Glutamatergic neuron (in vitro differentiated cells): Measurements from ENCODE around the gene EHD3. TPM values are rescaled to one million over a fixed set of nuclear protein-coding genes. Genes with fewer than 3 reads are reported as not detected.

Experiments used
- DNase-seq: peaks from one replicate; pipeline ENCODE4 v3.0.0; 2022
- H3K27ac Mint-ChIP-seq: one replicate; pipeline ENCODE4 v1.8.0; 2020; ENCODE audit warnings: mild to moderate bottlenecking, mixed read lengths, inconsistent platforms; ENCODE audit not compliant: unreplicated experiment
- H3K27me3 Mint-ChIP-seq: one replicate; pipeline ENCODE4 v1.8.0; 2020; ENCODE audit warnings: mild to moderate bottlenecking, moderate library complexity, mixed read lengths, inconsistent platforms; ENCODE audit not compliant: unreplicated experiment
- H3K36me3 Mint-ChIP-seq: one replicate; pipeline ENCODE4 v1.8.0; 2020; ENCODE audit warnings: mild to moderate bottlenecking, mixed read lengths, inconsistent platforms; ENCODE audit not compliant: unreplicated experiment
- H3K4me1 Mint-ChIP-seq: one replicate; pipeline ENCODE4 v1.8.0; 2020; ENCODE audit warnings: mild to moderate bottlenecking, low read depth, mixed read lengths, inconsistent platforms; ENCODE audit not compliant: unreplicated experiment
- H3K4me3 Mint-ChIP-seq: one replicate; pipeline ENCODE4 v1.8.0; 2020; ENCODE audit warnings: mild to moderate bottlenecking, mixed read lengths, inconsistent platforms; ENCODE audit not compliant: unreplicated experiment
- H3K9me3 Mint-ChIP-seq: one replicate; pipeline ENCODE4 v1.8.0; 2020; ENCODE audit warnings: mild to moderate bottlenecking, moderate library complexity, mixed read lengths, inconsistent platforms; ENCODE audit not compliant: unreplicated experiment
- total RNA-seq: library from RNA; stranded (reverse); fragmentation: NEBNext Ultra II Directional; extraction: Animal tissue kit (Norgen Biotek cat#: 25700); gene quantifications from one replicate; pipeline ENCODE4 v1.2.1, GENCODE V29; 2021; ENCODE audit not compliant: unreplicated experiment
- TF ChIP-seq, protein P1 (sequence below): fragments of 200-600 bp; sonication (generic); IDR thresholded peaks from one replicate; pipeline ENCODE4 v1.5.0; 2021; ENCODE audit not compliant: partially characterized antibody, unreplicated experiment

Gene EHD3
- total RNA-seq, 1 donor from 2014 or later: 11.5 TPM

DNA sequence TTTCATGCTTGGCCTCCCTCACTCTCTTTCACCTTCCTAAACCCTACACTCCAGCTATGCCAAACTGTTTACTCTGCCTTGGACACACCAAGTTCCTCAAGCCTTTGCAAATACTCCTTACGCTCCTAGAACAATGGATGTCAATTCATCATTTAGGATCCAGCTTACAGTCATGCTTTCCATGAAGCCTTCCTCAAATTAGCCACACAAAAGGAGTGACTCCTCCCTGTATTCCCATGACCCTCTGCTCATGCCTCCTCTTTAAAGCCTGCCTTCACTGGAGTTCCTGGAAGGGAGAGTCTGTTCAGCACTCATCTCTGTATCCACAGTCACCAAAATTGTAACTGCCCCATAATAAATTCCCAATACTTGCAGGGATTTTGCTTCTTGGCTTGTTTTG lies 721 bp upstream of the EHD3 start:
- H3K9me3 Mint-ChIP-seq: peaks cover 3% of the 10 kb centered on the region

DNA sequence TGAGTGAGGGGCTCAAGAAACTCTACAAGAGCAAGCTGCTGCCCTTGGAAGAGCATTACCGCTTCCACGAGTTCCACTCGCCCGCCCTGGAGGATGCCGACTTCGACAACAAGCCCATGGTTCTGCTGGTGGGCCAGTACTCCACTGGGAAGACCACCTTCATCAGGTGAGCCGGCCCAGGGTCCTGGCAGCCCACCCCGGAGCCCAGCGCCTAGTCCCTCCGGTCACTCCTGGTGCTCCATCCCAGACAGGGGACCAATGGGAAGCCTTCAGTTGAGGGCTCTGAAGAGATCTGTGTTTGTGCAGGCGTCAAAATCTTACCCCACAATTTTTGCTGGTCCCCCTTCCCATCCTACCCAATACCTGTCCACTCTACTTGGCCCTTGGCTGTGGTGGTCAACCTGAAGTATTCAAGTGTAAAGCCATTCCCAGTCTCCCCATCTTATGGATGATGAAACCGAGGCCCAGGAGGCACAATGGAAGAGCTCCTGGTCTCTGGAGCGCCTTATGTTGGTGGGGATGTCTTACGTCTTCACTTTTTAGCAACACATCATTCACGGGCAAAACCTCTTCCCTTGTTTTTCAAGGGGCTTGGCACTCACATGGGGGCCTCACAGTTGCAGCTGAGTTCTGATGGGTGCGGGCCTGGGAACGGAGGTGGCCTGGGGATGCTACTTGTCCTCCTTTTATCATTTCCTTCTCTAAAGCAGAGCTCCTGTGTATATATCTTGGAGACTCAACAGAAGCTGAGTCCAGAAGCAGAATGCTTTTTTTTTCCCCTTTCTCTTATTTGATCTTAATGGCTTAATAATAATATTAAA lies 941 bp downstream of the EHD3 start:
- Mint-ChIP-seq H3K4me3 (peak overlapping the region; percentile 82), H3K4me1 (peaks cover 12% of the 10 kb centered on the region), H3K9me3 (peaks cover 4% of the 10 kb centered on the region), H3K36me3 (no peaks in the 10 kb centered on the region), H3K27me3 (no peaks in the 10 kb centered on the region), H3K27ac (peak overlapping the region; percentile 22)
- TF ChIP-seq, protein P1, sequence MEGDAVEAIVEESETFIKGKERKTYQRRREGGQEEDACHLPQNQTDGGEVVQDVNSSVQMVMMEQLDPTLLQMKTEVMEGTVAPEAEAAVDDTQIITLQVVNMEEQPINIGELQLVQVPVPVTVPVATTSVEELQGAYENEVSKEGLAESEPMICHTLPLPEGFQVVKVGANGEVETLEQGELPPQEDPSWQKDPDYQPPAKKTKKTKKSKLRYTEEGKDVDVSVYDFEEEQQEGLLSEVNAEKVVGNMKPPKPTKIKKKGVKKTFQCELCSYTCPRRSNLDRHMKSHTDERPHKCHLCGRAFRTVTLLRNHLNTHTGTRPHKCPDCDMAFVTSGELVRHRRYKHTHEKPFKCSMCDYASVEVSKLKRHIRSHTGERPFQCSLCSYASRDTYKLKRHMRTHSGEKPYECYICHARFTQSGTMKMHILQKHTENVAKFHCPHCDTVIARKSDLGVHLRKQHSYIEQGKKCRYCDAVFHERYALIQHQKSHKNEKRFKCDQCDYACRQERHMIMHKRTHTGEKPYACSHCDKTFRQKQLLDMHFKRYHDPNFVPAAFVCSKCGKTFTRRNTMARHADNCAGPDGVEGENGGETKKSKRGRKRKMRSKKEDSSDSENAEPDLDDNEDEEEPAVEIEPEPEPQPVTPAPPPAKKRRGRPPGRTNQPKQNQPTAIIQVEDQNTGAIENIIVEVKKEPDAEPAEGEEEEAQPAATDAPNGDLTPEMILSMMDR: no peak
- DNase-seq: no peak

More for the DNA sequence above, 721 bp upstream of the EHD3 start:
- Mint-ChIP-seq H3K27me3 (no peaks in the 10 kb centered on the region), H3K4me3 (no peak overlapping the region), H3K36me3 (no peaks in the 10 kb centered on the region), H3K4me1 (peaks cover 12% of the 10 kb centered on the region), H3K27ac (no peak overlapping the region)
- TF ChIP-seq, protein P1: no peak
- DNase-seq: no peak

DNA sequence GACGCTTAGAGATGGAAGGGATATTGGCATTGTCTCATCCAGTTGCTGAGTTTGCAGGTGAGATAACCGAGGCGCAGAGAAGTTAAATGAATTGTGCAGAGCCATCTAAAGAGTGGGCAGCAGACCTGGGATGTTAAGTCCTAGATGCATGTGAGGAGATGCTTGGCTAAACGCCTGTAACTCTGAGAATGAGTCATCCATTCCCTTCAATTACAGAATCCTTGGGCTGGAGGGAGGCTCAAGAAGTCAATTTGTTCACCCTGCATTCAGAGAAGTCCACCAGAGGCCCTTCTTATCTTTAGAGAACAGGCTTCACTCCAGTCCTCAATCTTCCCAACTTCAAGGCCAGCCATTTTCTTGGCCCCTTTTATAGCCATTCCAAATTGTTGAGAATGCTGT lies 1.6 kb downstream of the EHD3 start:
- no peak for DNase-seq
- TF ChIP-seq, protein P1: no peak

DNA sequence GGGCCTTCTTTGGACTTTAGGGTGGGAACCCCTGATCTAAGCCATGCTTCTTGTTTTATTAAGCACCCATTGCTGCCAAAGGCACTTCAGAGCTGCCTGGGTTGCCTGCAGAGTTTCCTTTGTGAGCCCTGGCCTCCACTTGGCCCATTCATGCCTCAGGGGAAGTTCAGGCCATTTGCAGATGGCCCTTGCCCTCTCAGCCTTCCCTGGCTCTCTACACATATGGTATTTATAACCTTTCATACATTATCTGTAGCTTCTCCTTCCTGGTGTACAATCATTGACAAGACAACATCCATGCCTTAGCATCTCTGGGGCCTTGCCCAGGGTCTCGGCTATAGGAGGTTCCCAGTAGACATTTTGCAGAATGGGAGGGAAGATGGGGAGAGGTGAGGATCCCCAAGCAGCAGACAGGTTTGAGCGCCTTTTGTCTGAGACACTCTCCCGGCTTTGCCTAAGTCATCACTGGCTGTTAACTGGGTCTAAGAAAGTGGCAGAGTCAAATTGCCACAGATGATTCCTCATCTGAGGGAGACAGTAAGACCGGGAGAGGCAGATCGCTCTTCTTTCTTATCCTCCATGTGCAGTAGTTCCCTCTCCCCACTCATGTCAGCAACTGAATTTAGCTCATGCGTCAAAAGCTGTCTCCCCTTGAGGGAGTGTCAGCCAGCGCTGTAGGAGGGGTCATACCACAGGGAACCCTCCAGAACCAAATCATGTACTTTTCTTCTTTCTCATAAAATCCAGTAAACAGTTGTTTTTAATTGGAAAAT lies 2.7 kb downstream of the EHD3 start:
- peaks cover 4% of the 10 kb centered on the region for H3K9me3 Mint-ChIP-seq
- H3K4me3 Mint-ChIP-seq: no peak overlapping the region
- H3K36me3 Mint-ChIP-seq: no peaks in the 10 kb centered on the region
- no peaks in the 10 kb centered on the region for H3K27me3 Mint-ChIP-seq
- TF ChIP-seq, protein P1: no peak
- H3K27ac Mint-ChIP-seq: no peak overlapping the region
- H3K4me1 Mint-ChIP-seq: peaks cover 12% of the 10 kb centered on the region
- DNase-seq: no peak

More for the DNA sequence above, 1.6 kb downstream of the EHD3 start:
- Mint-ChIP-seq H3K4me1 (peaks cover 12% of the 10 kb centered on the region), H3K9me3 (peaks cover 4% of the 10 kb centered on the region), H3K27me3 (no peaks in the 10 kb centered on the region), H3K27ac (no peak overlapping the region), H3K36me3 (no peaks in the 10 kb centered on the region), H3K4me3 (peak overlapping the region; percentile 82)
